K562 (cell line): Measurements from ENCODE around the gene DCUN1D2. TPM values are rescaled to one million over a fixed set of nuclear protein-coding genes. Genes with fewer than 3 reads are reported as not detected.

Source experiments
- ARID1B ChIP-seq: fragments of 450-650 bp; IDR thresholded peaks from 2 replicates; pipeline ENCODE4 v1.6.1; 2016; ENCODE audit warnings: antibody characterized with exemption, mild to moderate bottlenecking, inconsistent platforms
- polyA plus RNA-seq, 8 experiments: library from polyadenylated mRNA; depleted of rRNA in 4 of 8; stranded (reverse) in 5 of 8; unstranded in 3 of 8; fragments of >200 nt; fragmentation: Nextera tagmentation in 2 of 8; fragmentation: Illumina TruSeq in 1 of 8; extraction: Ambion mirVana in 2 of 8; extraction: Trizol in 1 of 8; gene quantifications; 2 replicates each; pipeline versions ENCODE4 v1.2.1 to v1.2.3, GENCODE V29; 2011 to 2014; ENCODE audit warnings: inconsistent platforms in 1 of 8, missing spikeins in 1 of 8
- total RNA-seq, 7 experiments: library from RNA; depleted of rRNA in 6 of 7; stranded (reverse); fragments of >200 nt in 6 of 7; fragmentation: Illumina TruSeq in 2 of 7; extraction: Trizol in 2 of 7; gene quantifications; 2 replicates each; pipeline versions ENCODE4 v1.2.1 to v1.2.3, GENCODE V29; 2011 to 2021; ENCODE audit warnings: low replicate concordance in 1 of 7
- TF ChIP-seq, protein P1 (sequence below), 3 experiments: fragments of 200-800 bp in 1 of 3; fragments of 250-450 bp in 1 of 3; fragments of 450-650 bp in 1 of 3; sonication (Bioruptor Pico) in 1 of 3; sonication (Bioruptor generic) in 1 of 3; formaldehyde crosslinking in 1 of 3; IDR thresholded peaks; 2 replicates each; pipeline versions ENCODE4 v1.6.1 to v1.8.0; 2016 to 2022; ENCODE audit warnings: mild to moderate bottlenecking in 2 of 3, missing genetic modification characterization in 2 of 3, missing compliant biosample characterization in 1 of 3, moderate library complexity in 1 of 3
- TF ChIP-seq, protein P2 (sequence below): fragments of 450-650 bp; formaldehyde crosslinking; conservative IDR thresholded peaks from 2 replicates; pipeline ENCODE4 v1.4.0; 2022; ENCODE audit warnings: mild to moderate bottlenecking, missing genetic modification characterization

Gene DCUN1D2
- total and polyA plus RNA-seq, 9 of the 15 experiments (the other 6 are each of a cell fraction or from before 2014, with no cell fraction given), result 2.1 to 16.8 (median 11.1) TPM

DNA sequence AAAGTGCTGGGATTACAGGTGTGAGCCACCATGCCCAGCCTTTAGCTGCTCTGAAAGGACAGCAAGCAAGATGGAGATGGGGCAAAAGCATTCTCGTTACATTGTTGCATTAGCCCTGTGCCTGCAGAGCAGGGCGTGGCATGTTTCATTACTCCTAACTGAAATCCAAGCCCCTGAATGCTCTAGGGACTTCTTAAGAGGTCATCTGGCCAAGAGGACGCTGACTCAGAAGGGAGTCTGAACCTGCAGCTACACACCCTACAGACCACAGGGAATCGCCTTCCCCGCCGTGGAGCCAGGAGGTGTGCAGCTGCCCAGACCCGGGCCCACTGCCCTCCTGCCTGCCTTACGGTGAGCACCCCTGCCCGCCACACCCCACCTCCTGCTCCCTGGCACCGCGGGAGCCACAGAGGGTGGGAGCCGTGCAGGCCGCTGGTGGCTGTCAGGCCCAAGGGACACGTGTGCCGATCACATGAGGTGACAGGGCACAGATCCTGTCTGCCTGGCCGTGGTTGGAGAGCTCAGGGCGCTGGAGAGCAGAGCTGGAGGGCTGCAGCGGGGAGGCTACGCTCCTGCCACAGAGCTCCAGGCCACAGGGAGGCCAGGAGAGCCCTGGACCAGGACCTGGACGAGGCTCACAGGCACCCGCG is 64.4 kb downstream of the DCUN1D2 start (continued):
- TF ChIP-seq, protein P1, sequence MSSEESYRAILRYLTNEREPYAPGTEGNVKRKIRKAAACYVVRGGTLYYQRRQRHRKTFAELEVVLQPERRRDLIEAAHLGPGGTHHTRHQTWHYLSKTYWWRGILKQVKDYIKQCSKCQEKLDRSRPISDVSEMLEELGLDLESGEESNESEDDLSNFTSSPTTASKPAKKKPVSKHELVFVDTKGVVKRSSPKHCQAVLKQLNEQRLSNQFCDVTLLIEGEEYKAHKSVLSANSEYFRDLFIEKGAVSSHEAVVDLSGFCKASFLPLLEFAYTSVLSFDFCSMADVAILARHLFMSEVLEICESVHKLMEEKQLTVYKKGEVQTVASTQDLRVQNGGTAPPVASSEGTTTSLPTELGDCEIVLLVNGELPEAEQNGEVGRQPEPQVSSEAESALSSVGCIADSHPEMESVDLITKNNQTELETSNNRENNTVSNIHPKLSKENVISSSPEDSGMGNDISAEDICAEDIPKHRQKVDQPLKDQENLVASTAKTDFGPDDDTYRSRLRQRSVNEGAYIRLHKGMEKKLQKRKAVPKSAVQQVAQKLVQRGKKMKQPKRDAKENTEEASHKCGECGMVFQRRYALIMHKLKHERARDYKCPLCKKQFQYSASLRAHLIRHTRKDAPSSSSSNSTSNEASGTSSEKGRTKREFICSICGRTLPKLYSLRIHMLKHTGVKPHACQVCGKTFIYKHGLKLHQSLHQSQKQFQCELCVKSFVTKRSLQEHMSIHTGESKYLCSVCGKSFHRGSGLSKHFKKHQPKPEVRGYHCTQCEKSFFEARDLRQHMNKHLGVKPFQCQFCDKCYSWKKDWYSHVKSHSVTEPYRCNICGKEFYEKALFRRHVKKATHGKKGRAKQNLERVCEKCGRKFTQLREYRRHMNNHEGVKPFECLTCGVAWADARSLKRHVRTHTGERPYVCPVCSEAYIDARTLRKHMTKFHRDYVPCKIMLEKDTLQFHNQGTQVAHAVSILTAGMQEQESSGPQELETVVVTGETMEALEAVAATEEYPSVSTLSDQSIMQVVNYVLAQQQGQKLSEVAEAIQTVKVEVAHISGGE (CRISPR knock-in tag; IDR thresholded peaks at IDR 0.05), result no peak
- TF ChIP-seq, protein P2, sequence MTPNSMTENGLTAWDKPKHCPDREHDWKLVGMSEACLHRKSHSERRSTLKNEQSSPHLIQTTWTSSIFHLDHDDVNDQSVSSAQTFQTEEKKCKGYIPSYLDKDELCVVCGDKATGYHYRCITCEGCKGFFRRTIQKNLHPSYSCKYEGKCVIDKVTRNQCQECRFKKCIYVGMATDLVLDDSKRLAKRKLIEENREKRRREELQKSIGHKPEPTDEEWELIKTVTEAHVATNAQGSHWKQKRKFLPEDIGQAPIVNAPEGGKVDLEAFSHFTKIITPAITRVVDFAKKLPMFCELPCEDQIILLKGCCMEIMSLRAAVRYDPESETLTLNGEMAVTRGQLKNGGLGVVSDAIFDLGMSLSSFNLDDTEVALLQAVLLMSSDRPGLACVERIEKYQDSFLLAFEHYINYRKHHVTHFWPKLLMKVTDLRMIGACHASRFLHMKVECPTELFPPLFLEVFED, result no peak
- no peak for TF ChIP-seq ARID1B
